ENCODE measurements around the gene WNT2. TPM values are rescaled to one million over a fixed set of nuclear protein-coding genes. Genes with fewer than 3 reads are reported as not detected.

The WNT2 gene
- total RNA-seq, 1 donor = under 0.01 TPM

- Histone ChIP-seq H3K27ac (ENCODE audit: low read depth, low read length) (no peak overlapping the region), H3K9me3 (ENCODE audit: low read depth, low read length) (no peaks in the 10 kb centered on the region), H3K4me1 (ENCODE audit: insufficient read depth, low read length) (no peaks in the 10 kb centered on the region), H3K4me2 (ENCODE audit: insufficient read depth, low read length) (no peak overlapping the region), H3K79me2 (ENCODE audit: insufficient read depth, low read length) (no peaks in the 10 kb centered on the region), H4K20me1 (ENCODE audit: insufficient read depth, low read length) (no peaks in the 10 kb centered on the region), H3K27me3 (ENCODE audit: insufficient read depth, low read length) (peaks cover 3% of the 10 kb centered on the region), H2AFZ (ENCODE audit: low read length) (no peak overlapping the region), H3K36me3 (ENCODE audit: insufficient read depth, low read length) (no peaks in the 10 kb centered on the region), H3K4me3 (ENCODE audit: insufficient read depth, low read length) (no peak overlapping the region)
- no peak for TF ChIP-seq CTCF (IDR thresholded peaks at IDR 0.05; ENCODE audit: extremely low read depth, low read depth, low read length)
- no peak for DNase-seq (ENCODE audit: insufficient read length, low spot score, missing footprints)
These were observed 79.5 kb downstream of the WNT2 start for GRCh38 chr7:117243390-117243789.

- Histone ChIP-seq H3K4me1 (ENCODE audit: insufficient read depth, low read length) (no peaks in the 10 kb centered on the region), H3K79me2 (ENCODE audit: insufficient read depth, low read length) (no peaks in the 10 kb centered on the region), H3K4me2 (ENCODE audit: insufficient read depth, low read length) (no peak overlapping the region), H3K27me3 (ENCODE audit: insufficient read depth, low read length) (peaks cover 3% of the 10 kb centered on the region), H3K27ac (ENCODE audit: low read depth, low read length) (no peak overlapping the region), H3K9me3 (ENCODE audit: low read depth, low read length) (no peaks in the 10 kb centered on the region), H3K4me3 (ENCODE audit: insufficient read depth, low read length) (no peak overlapping the region), H4K20me1 (ENCODE audit: insufficient read depth, low read length) (no peaks in the 10 kb centered on the region), H3K36me3 (ENCODE audit: insufficient read depth, low read length) (no peaks in the 10 kb centered on the region), H2AFZ (ENCODE audit: low read length) (no peak overlapping the region)
- no peak for TF ChIP-seq CTCF (IDR thresholded peaks at IDR 0.05; ENCODE audit: extremely low read depth, low read depth, low read length)
- DNase-seq (ENCODE audit: insufficient read length, low spot score, missing footprints) = no peak
These were observed 81.8 kb downstream of the WNT2 start for GRCh38 chr7:117241088-117241487.

GRCh38 chr7:117238937-117239336, 83.9 kb downstream of the WNT2 start:
- DNase-seq (ENCODE audit: insufficient read length, low spot score, missing footprints) = no peak
- H3K9me3 ChIP-seq (ENCODE audit: low read depth, low read length) = no peaks in the 10 kb centered on the region
- H3K4me1 ChIP-seq (ENCODE audit: insufficient read depth, low read length) = no peaks in the 10 kb centered on the region
- TF ChIP-seq CTCF (IDR thresholded peaks at IDR 0.05; ENCODE audit: extremely low read depth, low read depth, low read length) = peak; percentile 9
- H3K4me3 ChIP-seq (ENCODE audit: insufficient read depth, low read length) = no peak overlapping the region
- no peaks in the 10 kb centered on the region for H3K36me3 ChIP-seq (ENCODE audit: insufficient read depth, low read length)
- no peak overlapping the region for H3K27ac ChIP-seq (ENCODE audit: low read depth, low read length)
- H3K27me3 ChIP-seq (ENCODE audit: insufficient read depth, low read length) = peaks cover 3% of the 10 kb centered on the region
- H2AFZ ChIP-seq (ENCODE audit: low read length) = no peak overlapping the region
- H4K20me1 ChIP-seq (ENCODE audit: insufficient read depth, low read length) = no peaks in the 10 kb centered on the region
- H3K79me2 ChIP-seq (ENCODE audit: insufficient read depth, low read length) = no peaks in the 10 kb centered on the region
- H3K4me2 ChIP-seq (ENCODE audit: insufficient read depth, low read length) = no peak overlapping the region

- no peak overlapping the region for H3K4me3 ChIP-seq (ENCODE audit: insufficient read depth, low read length)
- no peaks in the 10 kb centered on the region for H3K9me3 ChIP-seq (ENCODE audit: low read depth, low read length)
These were observed 84.4 kb downstream of the WNT2 start for GRCh38 chr7:117238472-117238871.

More at GRCh38 chr7:117238472-117238871, 84.4 kb downstream of the WNT2 start:
- H3K27me3 ChIP-seq (ENCODE audit: insufficient read depth, low read length) = peaks cover 3% of the 10 kb centered on the region
- H4K20me1 ChIP-seq (ENCODE audit: insufficient read depth, low read length) = no peaks in the 10 kb centered on the region
- no peaks in the 10 kb centered on the region for H3K36me3 ChIP-seq (ENCODE audit: insufficient read depth, low read length)
- no peak overlapping the region for H3K27ac ChIP-seq (ENCODE audit: low read depth, low read length)
- no peak for DNase-seq (ENCODE audit: insufficient read length, low spot score, missing footprints)
- no peak for TF ChIP-seq CTCF (IDR thresholded peaks at IDR 0.05; ENCODE audit: extremely low read depth, low read depth, low read length)
- H3K79me2 ChIP-seq (ENCODE audit: insufficient read depth, low read length) = no peaks in the 10 kb centered on the region
- H2AFZ ChIP-seq (ENCODE audit: low read length) = no peak overlapping the region
- no peak overlapping the region for H3K4me2 ChIP-seq (ENCODE audit: insufficient read depth, low read length)
- no peaks in the 10 kb centered on the region for H3K4me1 ChIP-seq (ENCODE audit: insufficient read depth, low read length)
